HFFc6 (cell line): ENCODE measurements around the gene PAOX. TPM values are rescaled to one million over a fixed set of nuclear protein-coding genes. Genes with fewer than 3 reads are reported as not detected.

Experiments used
- DNase-seq: peaks from one replicate; pipeline ENCODE4 v3.0.0-alpha.2; 2018
- H3K27ac Mint-ChIP-seq: 2 replicates; pipeline ENCODE4 v1.8.0; 2020; ENCODE audit warnings: mild to moderate bottlenecking, mixed read lengths
- H3K27me3 Mint-ChIP-seq: 2 replicates; pipeline ENCODE4 v1.8.0; 2021; ENCODE audit warnings: mild to moderate bottlenecking, moderate library complexity, mixed read lengths; ENCODE audit not compliant: insufficient read depth
- H3K36me3 Mint-ChIP-seq: 2 replicates; pipeline ENCODE4 v1.8.0; 2021; ENCODE audit warnings: low read depth, mixed read lengths
- H3K4me1 Mint-ChIP-seq: 2 replicates; pipeline ENCODE4 v1.8.0; 2020; ENCODE audit warnings: low read depth, mixed read lengths
- H3K4me3 Mint-ChIP-seq: 2 replicates; pipeline ENCODE4 v1.8.0; 2020; ENCODE audit warnings: mild to moderate bottlenecking, moderate library complexity, mixed read lengths
- H3K9me3 Mint-ChIP-seq: 2 replicates; pipeline ENCODE4 v1.8.0; 2020; ENCODE audit warnings: mild to moderate bottlenecking, mixed read lengths
- CTCF ChIP-seq: fragments of 200-600 bp; sonication (generic); IDR thresholded peaks from 2 replicates; pipeline ENCODE4 v1.5.0; 2021; ENCODE audit warnings: antibody characterized with exemption, mild to moderate bottlenecking
- total RNA-seq, 6 experiments: library from RNA; stranded (reverse); fragmentation: NEBNext Ultra II Directional; extraction: Animal tissue kit (Norgen Biotek cat#: 25700); gene quantifications; 2 replicates in 1 of 6; 3 replicates in 5 of 6; pipeline ENCODE4 v1.2.3, GENCODE V29; 2021

PAOX gene
- total RNA-seq, 6 experiments from 2014 or later = 2.4 to 4.9 (median 3.6) TPM

DNA sequence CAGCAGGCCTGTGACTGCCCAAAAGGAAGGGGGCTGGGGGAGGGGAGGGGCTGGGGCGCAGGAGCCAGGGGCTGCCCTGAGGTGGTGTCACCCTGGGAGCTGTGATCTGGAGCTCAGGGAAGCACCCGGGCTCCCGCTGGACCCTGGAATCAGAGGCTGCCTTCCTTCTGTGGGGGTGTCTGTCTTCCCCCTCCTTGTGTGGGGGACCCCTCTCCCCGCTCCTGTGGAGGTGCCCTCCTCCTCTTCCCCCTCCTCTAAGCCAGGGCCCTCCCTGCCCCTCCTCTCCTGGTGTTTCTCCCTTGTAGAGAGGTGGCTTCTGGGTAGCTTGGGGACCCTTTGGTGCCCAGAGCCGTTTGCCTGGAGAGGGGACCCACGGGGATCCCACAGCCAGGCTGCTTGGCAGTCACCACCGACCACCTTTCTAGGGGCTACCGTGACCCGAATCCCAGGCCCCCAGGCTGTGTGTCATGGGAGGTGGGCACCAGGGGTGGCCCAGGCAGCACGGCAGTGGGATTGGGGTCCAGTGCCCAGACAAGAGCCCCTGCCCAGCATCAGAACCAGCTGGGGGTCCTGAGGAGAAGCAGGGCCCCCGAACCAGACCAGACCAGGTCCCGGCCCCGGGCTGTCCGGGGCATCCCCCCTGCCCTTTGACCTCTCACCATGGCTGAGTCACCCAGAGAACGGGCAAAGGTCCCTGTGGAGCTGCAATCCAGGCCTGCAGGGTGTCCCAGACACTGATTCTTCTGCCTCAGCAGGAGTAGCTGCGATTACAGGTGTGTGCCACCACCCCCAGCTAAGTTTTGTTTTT is 31.1 kb upstream of the PAOX start:
- Mint-ChIP-seq H3K4me3 (no peak overlapping the region), H3K36me3 (no peaks in the 10 kb centered on the region), H3K27me3 (peaks cover 14% of the 10 kb centered on the region), H3K4me1 (no peaks in the 10 kb centered on the region), H3K9me3 (no peaks in the 10 kb centered on the region), H3K27ac (no peak overlapping the region)
- no peak for TF ChIP-seq CTCF
- DNase-seq = no peak

- Mint-ChIP-seq H3K4me3 (no peak overlapping the region), H3K27me3 (peaks cover 14% of the 10 kb centered on the region), H3K9me3 (no peaks in the 10 kb centered on the region), H3K27ac (no peak overlapping the region), H3K36me3 (no peaks in the 10 kb centered on the region), H3K4me1 (no peaks in the 10 kb centered on the region)
- TF ChIP-seq CTCF = no peak
- no peak for DNase-seq
Measured at GRCh38 chr10:133349160-133349568, 29.9 kb upstream of the PAOX start.

DNA sequence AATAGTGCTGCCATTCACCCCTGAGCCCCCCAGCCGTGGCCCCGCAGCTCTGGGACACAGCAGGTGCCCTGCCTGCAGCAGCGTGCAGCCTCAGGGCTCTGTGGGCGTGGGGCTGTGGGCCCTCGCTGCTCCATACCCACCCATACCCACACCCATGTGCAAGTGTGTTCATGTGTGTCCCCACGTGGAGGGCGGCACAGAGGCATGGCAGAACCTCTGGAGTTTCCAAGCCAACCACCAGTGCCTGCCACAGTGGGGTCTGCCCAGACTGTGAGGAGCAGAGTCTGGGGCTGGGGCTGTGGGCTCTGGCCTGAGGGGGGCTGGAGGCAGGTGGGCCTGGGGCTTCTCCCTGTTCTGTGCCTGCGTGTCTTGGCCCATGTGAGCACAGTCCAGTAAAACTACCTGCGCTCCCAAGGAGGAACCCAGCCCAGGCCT is 29.5 kb upstream of the PAOX start:
- Mint-ChIP-seq H3K4me1 (no peaks in the 10 kb centered on the region), H3K4me3 (no peak overlapping the region), H3K36me3 (no peaks in the 10 kb centered on the region), H3K9me3 (no peaks in the 10 kb centered on the region), H3K27ac (no peak overlapping the region), H3K27me3 (peaks cover 14% of the 10 kb centered on the region)
- DNase-seq = no peak
- no peak for TF ChIP-seq CTCF

GRCh38 chr10:133350283-133350949 is 28.6 kb upstream of the PAOX start:
- Mint-ChIP-seq H3K9me3 (no peaks in the 10 kb centered on the region), H3K4me1 (no peaks in the 10 kb centered on the region), H3K27me3 (peaks cover 13% of the 10 kb centered on the region), H3K4me3 (no peak overlapping the region), H3K36me3 (no peaks in the 10 kb centered on the region), H3K27ac (no peak overlapping the region)
- no peak for TF ChIP-seq CTCF
- no peak for DNase-seq

- no peak overlapping the region for H3K27ac Mint-ChIP-seq
- H3K4me1 Mint-ChIP-seq = no peaks in the 10 kb centered on the region
- no peaks in the 10 kb centered on the region for H3K36me3 Mint-ChIP-seq
- H3K9me3 Mint-ChIP-seq = no peaks in the 10 kb centered on the region
- no peak for DNase-seq
- H3K27me3 Mint-ChIP-seq = peaks cover 11% of the 10 kb centered on the region
- TF ChIP-seq CTCF = no peak
- H3K4me3 Mint-ChIP-seq = no peak overlapping the region
Measured at GRCh38 chr10:133350950-133351329, 28.1 kb upstream of the PAOX start.
